Liver (tissue), 9 donors: ENCODE results near the gene ZMYND8. TPM values are rescaled to one million over a fixed set of nuclear protein-coding genes. Genes with fewer than 3 reads are reported as not detected.

Experiments
- DNase-seq: peaks from one replicate; pipeline ENCODE4 v3.0.0-alpha.2; 2017; ENCODE audit warnings: low spot score
- H3K27ac ChIP-seq, 2 donors: one replicate each; pipeline ENCODE4 v1.7.0; 2013; ENCODE audit warnings: inconsistent platforms in 2 of 2, low read length in 2 of 2, control low read depth in 1 of 2, low read depth in 1 of 2, mild to moderate bottlenecking in 1 of 2
- H3K27me3 ChIP-seq, 4 donors: one replicate each; pipeline versions ENCODE4 v1.6.1 to v1.7.0; 2013; ENCODE audit warnings: low read length in 3 of 4, inconsistent platforms in 1 of 4, mild to moderate bottlenecking in 1 of 4, moderate library complexity in 1 of 4; ENCODE audit not compliant: control insufficient read depth in 4 of 4, insufficient read depth in 4 of 4
- H3K36me3 ChIP-seq, 4 donors: one replicate each; pipeline versions ENCODE4 v1.6.1 to v1.7.0; 2013; ENCODE audit warnings: low read length in 3 of 4, mild to moderate bottlenecking in 3 of 4, low read depth in 1 of 4, moderate library complexity in 1 of 4; ENCODE audit not compliant: control insufficient read depth in 4 of 4, insufficient read depth in 3 of 4
- H3K4me1 ChIP-seq, 4 donors: one replicate each; pipeline versions ENCODE4 v1.6.1 to v1.7.0; 2013; ENCODE audit warnings: low read length in 3 of 4, mild to moderate bottlenecking in 3 of 4, moderate library complexity in 1 of 4; ENCODE audit not compliant: control insufficient read depth in 4 of 4, insufficient read depth in 4 of 4
- H3K4me3 ChIP-seq, 3 donors: one replicate each; pipeline versions ENCODE4 v1.6.1 to v1.7.0; 2013; ENCODE audit warnings: low read length in 3 of 3, control low read depth in 1 of 3, low read depth in 1 of 3, mild to moderate bottlenecking in 1 of 3
- H3K9ac ChIP-seq, 2 donors: one replicate each; pipeline ENCODE4 v1.7.0; 2013; ENCODE audit warnings: low read length in 2 of 2, mild to moderate bottlenecking in 2 of 2, moderate library complexity in 2 of 2, control low read depth in 1 of 2, low read depth in 1 of 2
- H3K9me3 ChIP-seq, 4 donors: one replicate each; pipeline versions ENCODE4 v1.6.1 to v1.7.0; 2013; ENCODE audit warnings: low read length in 3 of 4; ENCODE audit not compliant: control insufficient read depth in 4 of 4
- EGR1 ChIP-seq, 2 donors: IDR thresholded peaks; 2 replicates each; pipeline ENCODE4 v1.6.1; 2016 to 2018; ENCODE audit warnings: antibody characterized with exemption in 2 of 2, low read depth in 2 of 2
- FOXA1 ChIP-seq: IDR thresholded peaks from 2 replicates; pipeline ENCODE4 v1.6.1; 2016; ENCODE audit warnings: antibody characterized with exemption
- FOXA2 ChIP-seq: IDR thresholded peaks from 2 replicates; pipeline ENCODE4 v1.6.1; 2016; ENCODE audit warnings: antibody characterized with exemption
- GABPA ChIP-seq, 2 donors: IDR thresholded peaks in 1 of 2; conservative IDR thresholded peaks in 1 of 2; 2 replicates each; pipeline ENCODE4 v1.6.1; 2016; ENCODE audit warnings: antibody characterized with exemption in 2 of 2, mild to moderate bottlenecking in 1 of 2, moderate library complexity in 1 of 2
- HNF4A ChIP-seq, 2 donors: conservative IDR thresholded peaks; 2 replicates each; pipeline ENCODE4 v1.6.1; 2016; ENCODE audit warnings: antibody characterized with exemption in 2 of 2, mild to moderate bottlenecking in 2 of 2
- HNF4G ChIP-seq: IDR thresholded peaks from 2 replicates; pipeline ENCODE4 v1.6.1; 2016; ENCODE audit warnings: antibody characterized with exemption
- JUND ChIP-seq, 2 donors: IDR thresholded peaks; 2 replicates each; pipeline ENCODE4 v1.6.1; 2016; ENCODE audit warnings: antibody characterized with exemption in 2 of 2
- NR2F2 ChIP-seq: IDR thresholded peaks from 2 replicates; pipeline ENCODE4 v1.6.1; 2016; ENCODE audit warnings: antibody characterized with exemption
- RAD21 ChIP-seq, 2 donors: IDR thresholded peaks; 2 replicates each; pipeline ENCODE4 v1.6.1; 2016; ENCODE audit warnings: antibody characterized with exemption in 2 of 2, mild to moderate bottlenecking in 2 of 2
- RXRA ChIP-seq, 2 donors: IDR thresholded peaks; 2 replicates each; pipeline ENCODE4 v1.6.1; 2017 to 2018; ENCODE audit warnings: antibody characterized with exemption in 2 of 2, mild to moderate bottlenecking in 1 of 2
- SP1 ChIP-seq: IDR thresholded peaks from 2 replicates; pipeline ENCODE4 v1.6.1; 2018; ENCODE audit warnings: antibody characterized with exemption, mild to moderate bottlenecking
- TAF1 ChIP-seq: conservative IDR thresholded peaks from 2 replicates; pipeline ENCODE4 v1.6.1; 2016; ENCODE audit warnings: antibody characterized with exemption, mild to moderate bottlenecking
- YY1 ChIP-seq: IDR thresholded peaks from 2 replicates; pipeline ENCODE4 v1.6.1; 2016; ENCODE audit warnings: antibody characterized with exemption, mild to moderate bottlenecking
- WGBS: extraction: QIAGEN DNeasy Blood & Tissue Kit; methylation state at CpG from one replicate; pipeline ENCODE4 v1.1.7; 2013; 5-methylcytosine and 5-hydroxymethylcytosine counted together
- polyA plus RNA-seq, 2 donors: library from polyadenylated mRNA; stranded (reverse) in 1 of 2; unstranded in 1 of 2; fragments of 200-250 nt in 1 of 2; fragments of >200 nt in 1 of 2; fragmentation: Nextera tagmentation in 1 of 2; extraction: Ambion mirVana in 1 of 2; gene quantifications; one replicate each; pipeline versions ENCODE4 v1.2.1 to v1.2.3, GENCODE V29; 2013 to 2015
- total RNA-seq, 2 donors: library from RNA; depleted of rRNA; stranded (reverse); fragments of >200 nt; gene quantifications; one replicate each; pipeline ENCODE4 v1.2.3, GENCODE V29; 2014
- TF ChIP-seq, protein P1 (sequence below): IDR thresholded peaks from 2 replicates; pipeline ENCODE4 v1.6.1; 2016; ENCODE audit warnings: antibody characterized with exemption
- TF ChIP-seq, protein P2 (sequence below): fragments of 150-350 bp; IDR thresholded peaks from 2 replicates; pipeline ENCODE4 v1.5.1; 2017; ENCODE audit warnings: improper control_type of control experiment, low read depth, low read length; ENCODE audit not compliant: missing input control
- TF ChIP-seq, protein P3 (sequence below): IDR thresholded peaks from 2 replicates; pipeline ENCODE4 v1.6.1; 2016; ENCODE audit warnings: antibody characterized with exemption
- TF ChIP-seq, protein P4 (sequence below): IDR thresholded peaks from 2 replicates; pipeline ENCODE4 v1.6.1; 2016; ENCODE audit warnings: antibody characterized with exemption, mild to moderate bottlenecking
- TF ChIP-seq, protein P5 (sequence below): IDR thresholded peaks from 2 replicates; pipeline ENCODE4 v1.6.1; 2016; ENCODE audit warnings: antibody characterized with exemption
- donor health status: healthy.
- donor health status: healthy.
- donor health status: healthy.
- donor health status: healthy.
- donor health status: healthy.

ZMYND8 gene
- total and polyA plus RNA-seq, 4 donors: 3.3 to 23.5 (median 6.8) TPM

DNA sequence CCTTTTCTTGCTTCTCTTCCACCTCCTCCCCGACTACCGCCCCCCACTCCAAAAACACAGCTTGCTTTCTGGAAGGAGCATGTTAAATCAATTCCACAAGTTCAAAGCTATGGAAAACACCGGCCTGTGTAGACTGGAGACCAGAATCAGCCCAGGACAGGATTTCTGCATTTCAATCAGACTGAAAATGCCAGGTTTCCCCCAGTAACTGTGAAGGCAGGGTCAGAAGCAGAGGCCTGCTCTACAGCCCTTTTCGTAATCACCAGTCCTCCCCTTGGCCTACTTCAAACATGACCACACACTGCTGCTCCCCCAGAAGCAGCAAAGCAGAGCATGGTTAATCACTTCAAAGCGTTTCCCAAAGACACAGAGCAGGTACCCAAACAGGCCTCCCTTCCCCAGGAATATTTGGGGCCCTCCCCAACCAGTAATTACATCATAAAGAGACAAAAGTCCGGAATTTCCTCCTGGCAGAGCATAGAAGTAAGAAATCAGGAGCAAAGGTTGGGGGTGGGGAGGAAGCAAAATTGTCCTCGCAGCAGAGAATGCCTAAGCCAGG, 38.4 kb downstream of the ZMYND8 start:
- H3K9me3 ChIP-seq: no peaks in the 10 kb centered on the region
- TF ChIP-seq HNF4A (conservative IDR thresholded peaks at IDR 0.05) (peak; percentile 73 to 79), NR2F2 (no peak), FOXA1 (no peak), RAD21 (IDR thresholded peaks at IDR 0.05) (no peak), JUND (IDR thresholded peaks at IDR 0.05) (peak in 1 of 2 donors; percentile 66), HNF4G (peak; percentile 4), TAF1 (no peak), EGR1 (IDR thresholded peaks at IDR 0.05; ENCODE audit: low read depth in 2 of 2) (peak in 1 of 2 donors; percentile 15), SP1 (no peak), FOXA2 (no peak), YY1 (no peak), RXRA (IDR thresholded peaks at IDR 0.05) (peak in 1 of 2 donors; percentile 63), GABPA (IDR thresholded peaks at IDR 0.05 in 1 of 2, conservative IDR thresholded peaks at IDR 0.05 in 1 of 2) (peak in 1 of 2 donors; percentile 21)
- TF ChIP-seq, protein P1, sequence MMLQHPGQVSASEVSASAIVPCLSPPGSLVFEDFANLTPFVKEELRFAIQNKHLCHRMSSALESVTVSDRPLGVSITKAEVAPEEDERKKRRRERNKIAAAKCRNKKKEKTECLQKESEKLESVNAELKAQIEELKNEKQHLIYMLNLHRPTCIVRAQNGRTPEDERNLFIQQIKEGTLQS: peak; percentile 48
- TF ChIP-seq, protein P2, sequence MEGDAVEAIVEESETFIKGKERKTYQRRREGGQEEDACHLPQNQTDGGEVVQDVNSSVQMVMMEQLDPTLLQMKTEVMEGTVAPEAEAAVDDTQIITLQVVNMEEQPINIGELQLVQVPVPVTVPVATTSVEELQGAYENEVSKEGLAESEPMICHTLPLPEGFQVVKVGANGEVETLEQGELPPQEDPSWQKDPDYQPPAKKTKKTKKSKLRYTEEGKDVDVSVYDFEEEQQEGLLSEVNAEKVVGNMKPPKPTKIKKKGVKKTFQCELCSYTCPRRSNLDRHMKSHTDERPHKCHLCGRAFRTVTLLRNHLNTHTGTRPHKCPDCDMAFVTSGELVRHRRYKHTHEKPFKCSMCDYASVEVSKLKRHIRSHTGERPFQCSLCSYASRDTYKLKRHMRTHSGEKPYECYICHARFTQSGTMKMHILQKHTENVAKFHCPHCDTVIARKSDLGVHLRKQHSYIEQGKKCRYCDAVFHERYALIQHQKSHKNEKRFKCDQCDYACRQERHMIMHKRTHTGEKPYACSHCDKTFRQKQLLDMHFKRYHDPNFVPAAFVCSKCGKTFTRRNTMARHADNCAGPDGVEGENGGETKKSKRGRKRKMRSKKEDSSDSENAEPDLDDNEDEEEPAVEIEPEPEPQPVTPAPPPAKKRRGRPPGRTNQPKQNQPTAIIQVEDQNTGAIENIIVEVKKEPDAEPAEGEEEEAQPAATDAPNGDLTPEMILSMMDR: no peak
- TF ChIP-seq, protein P3, sequence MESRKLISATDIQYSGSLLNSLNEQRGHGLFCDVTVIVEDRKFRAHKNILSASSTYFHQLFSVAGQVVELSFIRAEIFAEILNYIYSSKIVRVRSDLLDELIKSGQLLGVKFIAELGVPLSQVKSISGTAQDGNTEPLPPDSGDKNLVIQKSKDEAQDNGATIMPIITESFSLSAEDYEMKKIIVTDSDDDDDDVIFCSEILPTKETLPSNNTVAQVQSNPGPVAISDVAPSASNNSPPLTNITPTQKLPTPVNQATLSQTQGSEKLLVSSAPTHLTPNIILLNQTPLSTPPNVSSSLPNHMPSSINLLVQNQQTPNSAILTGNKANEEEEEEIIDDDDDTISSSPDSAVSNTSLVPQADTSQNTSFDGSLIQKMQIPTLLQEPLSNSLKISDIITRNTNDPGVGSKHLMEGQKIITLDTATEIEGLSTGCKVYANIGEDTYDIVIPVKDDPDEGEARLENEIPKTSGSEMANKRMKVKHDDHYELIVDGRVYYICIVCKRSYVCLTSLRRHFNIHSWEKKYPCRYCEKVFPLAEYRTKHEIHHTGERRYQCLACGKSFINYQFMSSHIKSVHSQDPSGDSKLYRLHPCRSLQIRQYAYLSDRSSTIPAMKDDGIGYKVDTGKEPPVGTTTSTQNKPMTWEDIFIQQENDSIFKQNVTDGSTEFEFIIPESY: no peak
- TF ChIP-seq, protein P4, sequence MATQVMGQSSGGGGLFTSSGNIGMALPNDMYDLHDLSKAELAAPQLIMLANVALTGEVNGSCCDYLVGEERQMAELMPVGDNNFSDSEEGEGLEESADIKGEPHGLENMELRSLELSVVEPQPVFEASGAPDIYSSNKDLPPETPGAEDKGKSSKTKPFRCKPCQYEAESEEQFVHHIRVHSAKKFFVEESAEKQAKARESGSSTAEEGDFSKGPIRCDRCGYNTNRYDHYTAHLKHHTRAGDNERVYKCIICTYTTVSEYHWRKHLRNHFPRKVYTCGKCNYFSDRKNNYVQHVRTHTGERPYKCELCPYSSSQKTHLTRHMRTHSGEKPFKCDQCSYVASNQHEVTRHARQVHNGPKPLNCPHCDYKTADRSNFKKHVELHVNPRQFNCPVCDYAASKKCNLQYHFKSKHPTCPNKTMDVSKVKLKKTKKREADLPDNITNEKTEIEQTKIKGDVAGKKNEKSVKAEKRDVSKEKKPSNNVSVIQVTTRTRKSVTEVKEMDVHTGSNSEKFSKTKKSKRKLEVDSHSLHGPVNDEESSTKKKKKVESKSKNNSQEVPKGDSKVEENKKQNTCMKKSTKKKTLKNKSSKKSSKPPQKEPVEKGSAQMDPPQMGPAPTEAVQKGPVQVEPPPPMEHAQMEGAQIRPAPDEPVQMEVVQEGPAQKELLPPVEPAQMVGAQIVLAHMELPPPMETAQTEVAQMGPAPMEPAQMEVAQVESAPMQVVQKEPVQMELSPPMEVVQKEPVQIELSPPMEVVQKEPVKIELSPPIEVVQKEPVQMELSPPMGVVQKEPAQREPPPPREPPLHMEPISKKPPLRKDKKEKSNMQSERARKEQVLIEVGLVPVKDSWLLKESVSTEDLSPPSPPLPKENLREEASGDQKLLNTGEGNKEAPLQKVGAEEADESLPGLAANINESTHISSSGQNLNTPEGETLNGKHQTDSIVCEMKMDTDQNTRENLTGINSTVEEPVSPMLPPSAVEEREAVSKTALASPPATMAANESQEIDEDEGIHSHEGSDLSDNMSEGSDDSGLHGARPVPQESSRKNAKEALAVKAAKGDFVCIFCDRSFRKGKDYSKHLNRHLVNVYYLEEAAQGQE: no peak
- TF ChIP-seq, protein P5, sequence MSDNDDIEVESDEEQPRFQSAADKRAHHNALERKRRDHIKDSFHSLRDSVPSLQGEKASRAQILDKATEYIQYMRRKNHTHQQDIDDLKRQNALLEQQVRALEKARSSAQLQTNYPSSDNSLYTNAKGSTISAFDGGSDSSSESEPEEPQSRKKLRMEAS: peak; percentile 55
- no peak for DNase-seq
- peak overlapping the region in 1 of 3 donors; percentile 24 for H3K4me3 ChIP-seq
- H3K36me3 ChIP-seq: no peaks in the 10 kb centered on the region
- no peaks in the 10 kb centered on the region for H3K27me3 ChIP-seq
- H3K27ac ChIP-seq: peak overlapping the region; percentile 93 to 98
- H3K9ac ChIP-seq: peak overlapping the region; percentile 73
- WGBS: 32% methylated on average over 7 of the region's 7 CpGs
- H3K4me1 ChIP-seq: peaks cover 20 to 32% (median 26%) of the 10 kb centered on the region in 4 donors
